B cell (primary cell): Measurements from ENCODE around the gene CACNA2D3. TPM values are rescaled to one million over a fixed set of nuclear protein-coding genes. Genes with fewer than 3 reads are reported as not detected.

ENCODE experiments used
- ATAC-seq: fragments of 200-7000 bp; cut with Tn5 transposase; one replicate; pipeline ENCODE4 v1.10.0; 2021; ENCODE audit warnings: low read depth, mild to moderate bottlenecking, moderate number of reproducible peaks, moderate library complexity
- CTCF ChIA-PET: fragments of 350-600 bp; sonication (Branson Sonifier 250); formaldehyde crosslinking; loops from one replicate; lab custom pipeline; 2021; ENCODE audit warnings: antibody characterized with exemption, inconsistent platforms; lab: Charles Lee
- POLR2A ChIA-PET: fragments of 350-600 bp; sonication (Branson Sonifier 250); formaldehyde crosslinking; loops from one replicate; lab custom pipeline; 2021; ENCODE audit warnings: antibody characterized with exemption; lab: Charles Lee
- DNase-seq: peaks from one replicate; pipeline ENCODE4 v3.0.0; 2013
- H2AFZ ChIP-seq: 2 replicates; pipeline ENCODE4 v1.6.1; 2012; ENCODE audit warnings: mild to moderate bottlenecking, low read depth, low read length; ENCODE audit not compliant: insufficient read depth, poor library complexity, severe bottlenecking
- H3K27ac ChIP-seq, 2 donors: 1 replicate in 1 of 2; 2 replicates in 1 of 2; pipeline ENCODE4 v1.5.1; 2012 to 2013; ENCODE audit warnings: low read length in 2 of 2, mild to moderate bottlenecking in 2 of 2, moderate library complexity in 1 of 2
- H3K27me3 ChIP-seq, 4 experiments: fragments of 200-600 bp in 1 of 4; sonication (generic) in 1 of 4; replicated peaks in 1 of 4; 1 replicate in 2 of 4; 2 replicates in 2 of 4; pipeline versions ENCODE4 v1.6.1 to v1.7.0; 2013 to 2016; ENCODE audit warnings: low read length in 3 of 4, mild to moderate bottlenecking in 2 of 4, mixed read lengths in 1 of 4, moderate library complexity in 1 of 4; ENCODE audit not compliant: insufficient read depth in 4 of 4, control insufficient read depth in 3 of 4; ENCODE audit errors: control extremely low read depth in 1 of 4
- H3K36me3 ChIP-seq, 2 experiments: replicated peaks in 1 of 2; 1 replicate in 1 of 2; 2 replicates in 1 of 2; pipeline versions ENCODE4 v1.6.1 to v1.7.1; 2013; ENCODE audit warnings: low read length in 1 of 2; ENCODE audit not compliant: insufficient read depth in 2 of 2, control insufficient read depth in 1 of 2; ENCODE audit errors: control extremely low read depth in 1 of 2, extremely low read depth in 1 of 2
- H3K4me1 ChIP-seq, 2 donors: fragments of 200-600 bp in 1 of 2; sonication (generic) in 1 of 2; 1 replicate in 1 of 2; 2 replicates in 1 of 2; pipeline versions ENCODE4 v1.5.1 to v1.6.1; 2013 to 2017; ENCODE audit warnings: low read length in 2 of 2; ENCODE audit not compliant: control insufficient read depth in 2 of 2, insufficient read depth in 2 of 2
- H3K4me2 ChIP-seq: replicated peaks from 2 replicates; pipeline ENCODE3; 2012; ENCODE audit warnings: mild to moderate bottlenecking, low read depth, low read length; ENCODE audit not compliant: poor library complexity, severe bottlenecking
- H3K4me3 ChIP-seq, 5 experiments: fragments of 200-600 bp in 1 of 5; sonication (generic) in 1 of 5; 1 replicate in 3 of 5; 2 replicates in 2 of 5; pipeline versions ENCODE4 v1.5.1 to v1.7.0; 2011 to 2016; ENCODE audit warnings: low read length in 4 of 5, mild to moderate bottlenecking in 4 of 5, low read depth in 2 of 5, control low read depth in 1 of 5, moderate library complexity in 1 of 5; ENCODE audit not compliant: insufficient read depth in 1 of 5; ENCODE audit errors: control extremely low read depth in 1 of 5, extremely low read depth in 1 of 5
- H3K79me2 ChIP-seq: fragments of 200-600 bp; sonication (generic); one replicate; pipeline ENCODE4 v1.6.0; 2016; ENCODE audit warnings: low read length; ENCODE audit not compliant: control insufficient read depth, insufficient read depth
- H3K9ac ChIP-seq: fragments of 200-600 bp; sonication (generic); 2 replicates; pipeline ENCODE4 v1.6.1; 2017; ENCODE audit warnings: mild to moderate bottlenecking, low read length, moderate library complexity
- H3K9me3 ChIP-seq, 3 donors: one replicate each; pipeline versions ENCODE4 v1.6.1 to v1.7.1; 2013; ENCODE audit warnings: low read length in 2 of 3; ENCODE audit not compliant: control insufficient read depth in 2 of 3, insufficient read depth in 1 of 3; ENCODE audit errors: control extremely low read depth in 1 of 3
- H4K20me1 ChIP-seq: 2 replicates; pipeline ENCODE4 v1.6.0; 2012; ENCODE audit warnings: mild to moderate bottlenecking, low read length; ENCODE audit not compliant: insufficient read depth, control insufficient read depth, poor library complexity, severe bottlenecking
- H3K27ac Mint-ChIP-seq: one replicate; pipeline ENCODE4 v1.8.0; 2021; ENCODE audit warnings: mixed read lengths
- H3K27me3 Mint-ChIP-seq: one replicate; pipeline ENCODE4 v1.8.0; 2021; ENCODE audit warnings: mixed read lengths
- H3K4me1 Mint-ChIP-seq: one replicate; pipeline ENCODE4 v1.8.0; 2021; ENCODE audit warnings: mixed read lengths
- H3K4me3 Mint-ChIP-seq: one replicate; pipeline ENCODE4 v1.8.0; 2021; ENCODE audit warnings: mixed read lengths
- H3K9me3 Mint-ChIP-seq: one replicate; pipeline ENCODE4 v1.8.0; 2022; ENCODE audit warnings: mixed read lengths; ENCODE audit not compliant: insufficient read depth
- EZH2 ChIP-seq: IDR thresholded peaks from 2 replicates; pipeline ENCODE4 v1.6.1; 2012; ENCODE audit warnings: borderline replicate concordance, low read depth, mild to moderate bottlenecking, moderate library complexity, low read length; ENCODE audit not compliant: insufficient read depth, poor library complexity, severe bottlenecking
- WGBS: methylation state at CpG from one replicate; pipeline ENCODE4 v1.1.5; 2013; ENCODE audit warnings: missing lambda C conversion rate; ENCODE audit not compliant: insufficient coverage; 5-methylcytosine and 5-hydroxymethylcytosine counted together
- intact Hi-C: fragments of 100-400 bp; cut with micrococcal nuclease; formaldehyde crosslinking; loops from one replicate; pipeline ENCODE4 v1.10.0; 2022
- polyA plus RNA-seq: library from polyadenylated mRNA; depleted of rRNA; stranded (reverse); fragments of >200 nt; gene quantifications from 2 replicates; pipeline ENCODE4 v1.2.3, GENCODE V29; 2012
- total RNA-seq, 2 donors: library from RNA; stranded (reverse); fragments of 120-200 nt in 1 of 2; gene quantifications; 1 replicate in 1 of 2; 2 replicates in 1 of 2; pipeline versions ENCODE4 v1.2.3 to v1.2.4, GENCODE V29; 2013 to 2022
- TF ChIP-seq, protein P1 (sequence below): fragments of 200-600 bp; IDR thresholded peaks from one replicate; pipeline ENCODE4 v1.8.0; 2022; ENCODE audit warnings: antibody characterized with exemption, mild to moderate bottlenecking

CACNA2D3 gene
- total and polyA plus RNA-seq, 2 donors (not counting 1 experiment from before 2014, with no cell fraction given): not detected

DNA sequence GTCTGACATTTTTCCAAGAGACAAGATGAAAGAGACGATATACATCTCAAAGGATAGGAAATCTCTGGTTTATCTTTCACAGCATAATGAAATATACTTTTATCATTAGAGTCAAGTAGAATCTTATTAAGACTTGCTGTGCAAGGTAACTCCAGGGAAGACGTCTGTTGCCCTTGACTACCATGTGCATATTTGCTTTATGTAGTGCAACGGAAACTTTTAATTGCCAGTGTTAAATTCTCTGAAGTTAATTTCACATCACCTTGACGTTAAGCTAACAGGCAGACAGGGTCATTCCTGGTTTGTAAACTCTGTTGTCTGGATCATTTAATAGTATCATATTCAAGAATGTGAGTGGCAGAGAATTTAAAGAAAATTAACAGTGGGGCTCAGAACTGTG is 722.7 kb downstream of the CACNA2D3 start:
- Histone ChIP-seq H3K9ac (no peak overlapping the region), H3K27me3 (no peaks in the 10 kb centered on the region), H4K20me1 (no peaks in the 10 kb centered on the region), H3K79me2 (no peaks in the 10 kb centered on the region), H3K36me3 (no peaks in the 10 kb centered on the region), H3K4me2 (no peak overlapping the region), H3K4me1 (no peaks in the 10 kb centered on the region), H3K9me3 (no peaks in the 10 kb centered on the region), H3K27ac (no peak overlapping the region), H3K4me3 (no peak overlapping the region), H2AFZ (no peak overlapping the region)
- DNase-seq (no peak), ATAC-seq (no peak)
- H3K27ac Mint-ChIP-seq: no peak overlapping the region
- intact Hi-C loops: no loop called here
- H3K27me3 Mint-ChIP-seq: peaks cover 12% of the 10 kb centered on the region
- ChIA-PET POLR2A (no interaction called here), CTCF (no interaction called here)
- H3K9me3 Mint-ChIP-seq: no peaks in the 10 kb centered on the region
- WGBS: no CpG with 5 or more reads among the region's 4 CpGs
- no peak overlapping the region for H3K4me3 Mint-ChIP-seq
- TF ChIP-seq, protein P1, sequence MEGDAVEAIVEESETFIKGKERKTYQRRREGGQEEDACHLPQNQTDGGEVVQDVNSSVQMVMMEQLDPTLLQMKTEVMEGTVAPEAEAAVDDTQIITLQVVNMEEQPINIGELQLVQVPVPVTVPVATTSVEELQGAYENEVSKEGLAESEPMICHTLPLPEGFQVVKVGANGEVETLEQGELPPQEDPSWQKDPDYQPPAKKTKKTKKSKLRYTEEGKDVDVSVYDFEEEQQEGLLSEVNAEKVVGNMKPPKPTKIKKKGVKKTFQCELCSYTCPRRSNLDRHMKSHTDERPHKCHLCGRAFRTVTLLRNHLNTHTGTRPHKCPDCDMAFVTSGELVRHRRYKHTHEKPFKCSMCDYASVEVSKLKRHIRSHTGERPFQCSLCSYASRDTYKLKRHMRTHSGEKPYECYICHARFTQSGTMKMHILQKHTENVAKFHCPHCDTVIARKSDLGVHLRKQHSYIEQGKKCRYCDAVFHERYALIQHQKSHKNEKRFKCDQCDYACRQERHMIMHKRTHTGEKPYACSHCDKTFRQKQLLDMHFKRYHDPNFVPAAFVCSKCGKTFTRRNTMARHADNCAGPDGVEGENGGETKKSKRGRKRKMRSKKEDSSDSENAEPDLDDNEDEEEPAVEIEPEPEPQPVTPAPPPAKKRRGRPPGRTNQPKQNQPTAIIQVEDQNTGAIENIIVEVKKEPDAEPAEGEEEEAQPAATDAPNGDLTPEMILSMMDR: no peak
- no peak for TF ChIP-seq EZH2
- H3K4me1 Mint-ChIP-seq: no peaks in the 10 kb centered on the region

DNA sequence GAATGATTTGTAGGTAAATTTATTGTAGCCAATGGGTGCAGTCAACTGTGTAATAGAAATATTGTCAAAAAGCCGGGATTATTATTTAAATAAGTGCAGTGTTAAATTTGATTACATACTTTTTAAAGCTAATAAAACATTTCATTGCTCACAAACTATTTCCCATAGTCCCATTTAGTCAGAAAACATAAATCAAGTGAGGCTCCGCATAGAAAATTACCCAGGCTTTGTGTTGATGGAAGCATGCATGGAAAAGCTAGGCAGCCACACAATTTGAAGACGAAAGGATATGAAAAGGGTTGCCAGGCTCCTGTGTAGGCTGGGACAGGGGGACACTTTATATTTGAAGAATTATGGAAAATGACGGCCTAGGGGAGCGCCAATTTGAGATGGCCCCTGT is 723.2 kb downstream of the CACNA2D3 start:
- Histone ChIP-seq H3K27me3 (no peaks in the 10 kb centered on the region), H3K9ac (no peak overlapping the region), H3K79me2 (no peaks in the 10 kb centered on the region), H2AFZ (no peak overlapping the region), H3K9me3 (no peaks in the 10 kb centered on the region), H3K4me1 (no peaks in the 10 kb centered on the region), H3K27ac (no peak overlapping the region), H4K20me1 (no peaks in the 10 kb centered on the region), H3K36me3 (no peaks in the 10 kb centered on the region), H3K4me2 (no peak overlapping the region), H3K4me3 (no peak overlapping the region)
- TF ChIP-seq, protein P1: no peak
- TF ChIP-seq EZH2: no peak
- Mint-ChIP-seq H3K4me1 (no peaks in the 10 kb centered on the region), H3K27ac (no peak overlapping the region), H3K9me3 (no peaks in the 10 kb centered on the region), H3K4me3 (no peak overlapping the region), H3K27me3 (peaks cover 12% of the 10 kb centered on the region)
- CTCF ChIA-PET: no interaction called here
- intact Hi-C loops: no loop called here
- POLR2A ChIA-PET: no interaction called here
- DNase-seq (no peak), ATAC-seq (no peak)
- WGBS: 86% methylated on average over 2 of the region's 5 CpGs
